PC-3 (cell line): ENCODE data around the gene GRK2.

Source experiments
- EZH2 ChIP-seq: fragments of 300-600 bp; sonication (generic); IDR thresholded peaks from one replicate; pipeline ENCODE4 v1.6.1; 2017; ENCODE audit warnings: antibody characterized with exemption, mild to moderate bottlenecking, low read length; ENCODE audit not compliant: unreplicated experiment
- TF ChIP-seq, protein P1 (sequence below): fragments of 300-600 bp; sonication (generic); conservative IDR thresholded peaks from 2 replicates; pipeline ENCODE4 v1.5.1; 2017; ENCODE audit warnings: antibody characterized with exemption, low read depth, mild to moderate bottlenecking, low read length

DNA sequence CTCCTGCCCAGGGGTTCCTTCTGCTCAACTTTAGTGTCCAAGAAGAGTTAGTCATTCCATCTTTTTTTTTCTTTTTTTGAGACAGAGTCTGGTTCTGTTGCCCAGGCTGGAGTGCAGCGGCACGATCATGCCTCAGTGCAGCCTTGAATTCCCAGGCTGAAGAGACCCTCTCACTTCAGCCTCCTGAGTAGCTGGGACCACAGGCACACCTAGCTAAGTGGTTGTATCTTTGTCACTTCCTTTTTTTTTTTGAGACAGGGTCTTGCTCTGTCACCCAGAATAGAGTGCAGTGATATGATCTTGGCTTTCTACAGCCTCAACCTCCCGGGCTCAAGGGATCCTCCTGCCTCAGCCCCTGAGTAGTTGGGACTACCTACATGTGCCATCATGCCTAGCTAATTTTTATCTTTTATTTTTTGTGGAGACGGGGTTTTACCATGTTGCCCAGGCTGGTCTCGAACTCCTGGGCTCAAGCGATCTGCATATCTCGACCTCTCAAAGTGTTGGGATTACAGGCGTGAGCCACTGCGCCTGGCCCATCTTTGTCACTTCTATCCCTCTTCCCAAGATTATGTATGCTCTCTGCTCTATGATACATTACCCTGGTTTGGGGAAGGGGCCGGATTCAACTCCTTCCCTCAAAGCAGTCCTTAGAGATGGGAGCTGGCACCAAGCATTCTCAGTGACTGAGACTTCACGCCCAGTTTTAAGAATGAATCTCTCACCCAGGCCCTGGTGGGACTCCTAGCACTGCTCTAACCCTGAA, 47.0 kb downstream of the GRK2 start:
- no peak for TF ChIP-seq EZH2
- TF ChIP-seq, protein P1, sequence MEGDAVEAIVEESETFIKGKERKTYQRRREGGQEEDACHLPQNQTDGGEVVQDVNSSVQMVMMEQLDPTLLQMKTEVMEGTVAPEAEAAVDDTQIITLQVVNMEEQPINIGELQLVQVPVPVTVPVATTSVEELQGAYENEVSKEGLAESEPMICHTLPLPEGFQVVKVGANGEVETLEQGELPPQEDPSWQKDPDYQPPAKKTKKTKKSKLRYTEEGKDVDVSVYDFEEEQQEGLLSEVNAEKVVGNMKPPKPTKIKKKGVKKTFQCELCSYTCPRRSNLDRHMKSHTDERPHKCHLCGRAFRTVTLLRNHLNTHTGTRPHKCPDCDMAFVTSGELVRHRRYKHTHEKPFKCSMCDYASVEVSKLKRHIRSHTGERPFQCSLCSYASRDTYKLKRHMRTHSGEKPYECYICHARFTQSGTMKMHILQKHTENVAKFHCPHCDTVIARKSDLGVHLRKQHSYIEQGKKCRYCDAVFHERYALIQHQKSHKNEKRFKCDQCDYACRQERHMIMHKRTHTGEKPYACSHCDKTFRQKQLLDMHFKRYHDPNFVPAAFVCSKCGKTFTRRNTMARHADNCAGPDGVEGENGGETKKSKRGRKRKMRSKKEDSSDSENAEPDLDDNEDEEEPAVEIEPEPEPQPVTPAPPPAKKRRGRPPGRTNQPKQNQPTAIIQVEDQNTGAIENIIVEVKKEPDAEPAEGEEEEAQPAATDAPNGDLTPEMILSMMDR: no peak
